NCI-H460 (cell line): ENCODE measurements around the gene SERPIND1. TPM values are rescaled to one million over a fixed set of nuclear protein-coding genes. Genes with fewer than 3 reads are reported as not detected.
A peak's percentile ranks its signal among the peaks of the same experiment; 100 is the strongest.

Experiments used
- DNase-seq: peaks from one replicate; pipeline ENCODE4 v3.0.0-alpha.2; 2016; ENCODE audit warnings: low read depth; ENCODE audit errors: extremely low read depth
- total RNA-seq: library from RNA; depleted of rRNA; stranded (reverse); fragments of >200 nt; shearing (Covaris generic); gene quantifications from 2 replicates; pipeline ENCODE4 v1.2.3, GENCODE V29; 2014

SERPIND1 gene
- total RNA-seq, 1 experiment from 2014 or later: 11.3 TPM

GRCh38 chr22:20788627-20789344 lies 14.9 kb downstream of the SERPIND1 start:
- DNase-seq: no peak

- DNase-seq: no peak
These were observed 18.5 kb downstream of the SERPIND1 start for GRCh38 chr22:20792221-20792965.

GRCh38 chr22:20792966-20793728 lies 19.2 kb downstream of the SERPIND1 start:
- no peak for DNase-seq

GRCh38 chr22:20793748-20794649 lies 20.1 kb downstream of the SERPIND1 start:
- no peak for DNase-seq

- DNase-seq: no peak
These were observed 20.9 kb downstream of the SERPIND1 start for GRCh38 chr22:20794650-20795413.

- DNase-seq: no peak
These were observed 22.8 kb downstream of the SERPIND1 start for GRCh38 chr22:20796731-20797130.

- DNase-seq: no peak
These were observed 24.3 kb downstream of the SERPIND1 start for GRCh38 chr22:20798218-20798617.

GRCh38 chr22:20798974-20799373 lies 25.1 kb downstream of the SERPIND1 start:
- no peak for DNase-seq

GRCh38 chr22:20799449-20799848 lies 25.5 kb downstream of the SERPIND1 start:
- DNase-seq: no peak

- no peak for DNase-seq
These were observed 28.5 kb downstream of the SERPIND1 start for GRCh38 chr22:20802452-20802851.

GRCh38 chr22:20802922-20803553 lies 29.1 kb downstream of the SERPIND1 start:
- DNase-seq: no peak

GRCh38 chr22:20803696-20804324 lies 29.9 kb downstream of the SERPIND1 start:
- no peak for DNase-seq

GRCh38 chr22:20804650-20805049 lies 30.7 kb downstream of the SERPIND1 start:
- DNase-seq: no peak

- no peak for DNase-seq
These were observed 32.1 kb downstream of the SERPIND1 start for GRCh38 chr22:20805972-20806471.

- DNase-seq: peak; percentile 49
These were observed 33.4 kb downstream of the SERPIND1 start for GRCh38 chr22:20807315-20807752.

- DNase-seq: no peak
These were observed 34.9 kb downstream of the SERPIND1 start for GRCh38 chr22:20808844-20809243.

GRCh38 chr22:20809538-20810185 lies 35.7 kb downstream of the SERPIND1 start:
- no peak for DNase-seq

- DNase-seq: no peak
These were observed 36.7 kb downstream of the SERPIND1 start for GRCh38 chr22:20810645-20811044.
